Skeletal muscle tissue (tissue), 4 donors: ENCODE measurements around the gene UBE2L6. TPM values are rescaled to one million over a fixed set of nuclear protein-coding genes. Genes with fewer than 3 reads are reported as not detected.
A peak's percentile ranks its signal among the peaks of the same experiment; 100 is the strongest.
"Not testable (repeated sequence)": the region's sequence is repeated elsewhere in the genome, so short reads cannot be mapped to it uniquely, and the experiment has no call there.

ENCODE experiments used
- H3K27ac ChIP-seq: one replicate; pipeline ENCODE4 v1.7.0; 2013; ENCODE audit warnings: mild to moderate bottlenecking, low read depth, low read length, inconsistent platforms
- H3K27me3 ChIP-seq, 3 donors: one replicate each; pipeline ENCODE4 v1.7.0; 2013; ENCODE audit warnings: low read length in 3 of 3; ENCODE audit not compliant: control insufficient read depth in 3 of 3, insufficient read depth in 3 of 3
- H3K36me3 ChIP-seq, 3 donors: one replicate each; pipeline ENCODE4 v1.7.0; 2013; ENCODE audit warnings: low read length in 3 of 3; ENCODE audit not compliant: control insufficient read depth in 3 of 3, insufficient read depth in 3 of 3
- H3K4me1 ChIP-seq, 3 donors: one replicate each; pipeline ENCODE4 v1.7.0; 2013; ENCODE audit warnings: low read length in 3 of 3, mild to moderate bottlenecking in 3 of 3; ENCODE audit not compliant: control insufficient read depth in 3 of 3, insufficient read depth in 3 of 3
- H3K4me3 ChIP-seq, 3 donors: one replicate each; pipeline ENCODE4 v1.7.0; 2013; ENCODE audit warnings: low read length in 3 of 3
- H3K9ac ChIP-seq, 3 donors: one replicate each; pipeline ENCODE4 v1.7.0; 2013; ENCODE audit warnings: low read length in 3 of 3, mild to moderate bottlenecking in 3 of 3, moderate library complexity in 2 of 3, low read depth in 1 of 3
- H3K9me3 ChIP-seq, 3 donors: one replicate each; pipeline ENCODE4 v1.7.0; 2013; ENCODE audit warnings: low read length in 3 of 3; ENCODE audit not compliant: control insufficient read depth in 3 of 3
- total RNA-seq: library from RNA; depleted of rRNA; stranded (reverse); fragments of >200 nt; gene quantifications from one replicate; pipeline ENCODE4 v1.2.3, GENCODE V29; 2014
- donor health status: Osteomylitis.

UBE2L6 gene
- total RNA-seq, 1 donor from 2014 or later = 15.7 TPM

GRCh38 chr11:57536947-57537619 lies 30.4 kb downstream of the UBE2L6 start, which contains the start of gene SMTNL1:
TSS of gene SMTNL1 (plus strand) at chr11:57537595. CDS start at chr11:57542643, 5,048 bp downstream.
- Histone ChIP-seq H3K4me1 (peaks cover 14 to 42% (median 24%) of the 10 kb centered on the region in 3 donors), H3K9me3 (no peaks in the 10 kb centered on the region), H3K36me3 (no peaks in the 10 kb centered on the region), H3K4me3 (peak within 1 kb of the TSS; percentile 56 to 83 (median 62)), H3K27me3 (no peaks in the 10 kb centered on the region), H3K9ac (peak within 1 kb of the TSS; percentile 82 to 93 (median 87)), H3K27ac (peak within 1 kb of the TSS; percentile 91)

DNA sequence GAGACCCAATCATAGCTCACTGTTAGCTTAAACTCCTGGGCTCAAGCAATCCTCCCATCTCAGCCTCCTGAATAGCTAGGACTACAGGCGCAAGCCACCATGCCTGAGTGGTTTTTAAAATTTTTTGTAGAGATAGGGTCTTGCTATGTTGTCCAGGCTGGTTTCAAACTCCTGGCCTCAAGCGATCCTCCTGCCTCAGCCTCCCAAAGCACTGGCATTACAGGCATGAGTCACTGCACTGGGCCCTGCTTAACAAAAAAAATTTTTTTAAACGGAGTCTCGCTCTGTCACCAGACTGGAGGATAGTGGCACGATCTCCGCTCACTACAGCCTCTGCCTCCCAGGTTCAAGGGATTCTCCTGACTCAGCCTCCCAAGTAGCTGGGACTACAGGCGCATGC lies 33.0 kb downstream of the UBE2L6 start:
- not testable (repeated sequence) for H3K4me3 ChIP-seq, H3K27ac ChIP-seq, H3K27me3 ChIP-seq, H3K9me3 ChIP-seq, H3K9ac ChIP-seq, H3K36me3 ChIP-seq
- H3K4me1 ChIP-seq = peaks cover 15 to 36% (median 18%) of the 10 kb centered on the region in 3 donors

- H3K9me3 ChIP-seq = no peaks in the 10 kb centered on the region
- peak within 1 kb of the TSS; percentile 90 to 97 (median 96) for H3K4me3 ChIP-seq
- peak within 1 kb of the TSS; percentile 82 to 87 (median 84) for H3K9ac ChIP-seq
- H3K27ac ChIP-seq = peak within 1 kb of the TSS; percentile 89
- peaks cover 7 to 13% (median 12%) of the 10 kb centered on the region in 3 donors for H3K4me1 ChIP-seq
- H3K36me3 ChIP-seq = peaks cover 6 to 11% (median 10%) of the 10 kb centered on the region in 3 donors
- no peaks in the 10 kb centered on the region for H3K27me3 ChIP-seq
Measured at GRCh38 chr11:57530596-57531507, 36.6 kb downstream of the UBE2L6 start, which contains the start of gene TIMM10. TSS of gene TIMM10 (minus strand) at chr11:57530754. CDS start at chr11:57530189, 565 bp downstream.

DNA sequence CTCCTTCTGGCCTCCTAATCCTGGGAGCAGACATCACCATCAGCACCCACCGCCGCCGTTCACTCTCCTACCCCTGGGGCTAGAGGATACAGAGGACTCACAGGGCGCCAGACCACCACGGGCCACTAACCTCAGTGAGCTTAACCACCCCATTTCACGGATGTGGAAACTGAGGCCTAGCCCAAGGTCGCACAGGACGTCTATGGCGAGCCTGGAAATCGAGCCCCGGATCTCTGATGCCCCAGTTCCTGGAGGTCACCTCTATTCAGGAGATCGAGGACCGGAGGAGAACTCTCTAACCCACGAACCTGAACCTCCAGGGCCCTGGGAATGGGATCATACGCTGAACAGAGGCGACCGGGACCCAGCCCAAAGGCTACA lies 37.3 kb downstream of the UBE2L6 start:
- H3K27ac ChIP-seq = peak overlapping the region; percentile 73
- H3K36me3 ChIP-seq = peaks cover 6 to 11% (median 10%) of the 10 kb centered on the region in 3 donors
- peaks cover 7 to 13% (median 12%) of the 10 kb centered on the region in 3 donors for H3K4me1 ChIP-seq
- H3K27me3 ChIP-seq = no peaks in the 10 kb centered on the region
- H3K4me3 ChIP-seq = peak overlapping the region; percentile 90 to 97 (median 96)
- H3K9me3 ChIP-seq = no peaks in the 10 kb centered on the region
- peak overlapping the region; percentile 80 to 87 (median 84) for H3K9ac ChIP-seq

DNA sequence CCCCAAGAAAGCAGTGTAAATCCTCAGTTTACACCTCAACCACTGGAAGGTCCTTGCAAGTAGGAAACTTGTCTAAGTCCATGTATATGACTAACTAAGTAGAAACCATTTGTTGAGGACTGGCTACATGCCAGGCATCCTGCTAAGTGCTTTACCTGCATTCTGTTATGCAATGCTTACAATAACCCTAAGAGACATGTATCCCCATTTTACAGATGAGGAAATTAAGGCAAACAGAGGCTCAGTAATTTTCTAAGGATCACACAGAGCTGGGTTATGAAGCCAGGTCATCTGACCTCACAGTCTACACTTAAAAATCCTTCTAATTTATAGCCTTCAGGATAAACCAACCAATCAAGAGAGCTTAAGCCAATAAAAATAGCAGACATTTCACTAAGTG lies 38.5 kb downstream of the UBE2L6 start:
- H3K9ac ChIP-seq = no peak overlapping the region
- H3K4me3 ChIP-seq = no peak overlapping the region

DNA sequence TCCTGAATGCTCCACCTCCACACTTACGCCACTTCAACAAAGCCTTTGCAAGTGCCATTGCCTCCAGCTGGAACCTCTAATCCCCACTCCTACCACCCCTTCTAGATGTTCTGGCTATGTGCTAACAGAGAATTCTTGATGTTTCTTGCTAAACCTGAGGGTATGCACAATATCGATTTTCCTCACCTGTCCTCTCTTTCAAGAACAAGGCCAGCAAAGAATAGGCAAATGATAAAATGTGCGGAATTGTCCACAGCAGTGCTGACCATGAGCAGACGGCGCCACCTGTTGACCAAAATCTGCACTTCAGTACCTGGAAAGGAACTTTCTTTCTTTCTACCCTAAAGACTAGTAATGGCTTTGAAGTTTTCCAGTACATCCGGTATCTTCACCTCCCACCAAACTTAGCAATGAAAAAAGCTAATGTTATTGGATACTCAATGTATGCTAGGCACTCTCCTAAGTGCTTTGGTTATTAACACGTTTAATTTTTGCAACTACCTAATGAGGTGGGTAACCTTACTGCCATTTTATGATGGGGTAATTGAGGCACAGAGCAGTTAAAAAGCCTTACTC lies 40.3 kb downstream of the UBE2L6 start:
- H3K4me3 ChIP-seq = no peak overlapping the region
- H3K9me3 ChIP-seq = no peaks in the 10 kb centered on the region
- H3K9ac ChIP-seq = no peak overlapping the region
- H3K27ac ChIP-seq = no peak overlapping the region
- no peaks in the 10 kb centered on the region for H3K27me3 ChIP-seq
- peaks cover 7 to 13% (median 12%) of the 10 kb centered on the region in 3 donors for H3K4me1 ChIP-seq
- peaks cover 6 to 14% (median 10%) of the 10 kb centered on the region in 3 donors for H3K36me3 ChIP-seq

More for the DNA sequence above, 38.5 kb downstream of the UBE2L6 start:
- peaks cover 7 to 13% (median 12%) of the 10 kb centered on the region in 3 donors for H3K4me1 ChIP-seq
- H3K9me3 ChIP-seq = no peaks in the 10 kb centered on the region
- peaks cover 6 to 14% (median 10%) of the 10 kb centered on the region in 3 donors for H3K36me3 ChIP-seq
- H3K27me3 ChIP-seq = no peaks in the 10 kb centered on the region
- no peak overlapping the region for H3K27ac ChIP-seq

GRCh38 chr11:57523419-57523818 lies 44.1 kb downstream of the UBE2L6 start:
- Histone ChIP-seq H3K9ac (no peak overlapping the region), H3K9me3 (no peaks in the 10 kb centered on the region), H3K36me3 (peaks cover 0 to 9% (median 3%) of the 10 kb centered on the region in 3 donors), H3K27ac (no peak overlapping the region), H3K4me1 (peaks cover 0 to 2% (median 0%) of the 10 kb centered on the region in 3 donors), H3K27me3 (no peaks in the 10 kb centered on the region), H3K4me3 (no peak overlapping the region)

- H3K27me3 ChIP-seq = no peaks in the 10 kb centered on the region
- no peaks in the 10 kb centered on the region for H3K9me3 ChIP-seq
- peaks cover 0 to 3% (median 0%) of the 10 kb centered on the region in 3 donors for H3K36me3 ChIP-seq
Measured at GRCh38 chr11:57521116-57521515, 46.4 kb downstream of the UBE2L6 start.

GRCh38 chr11:57516061-57516443 lies 51.4 kb downstream of the UBE2L6 start:
- H3K4me1 ChIP-seq = peaks cover 2 to 24% (median 4%) of the 10 kb centered on the region in 3 donors

More at GRCh38 chr11:57521116-57521515, 46.4 kb downstream of the UBE2L6 start:
- H3K27ac ChIP-seq = no peak overlapping the region
- H3K4me3 ChIP-seq = no peak overlapping the region
- H3K4me1 ChIP-seq = peaks cover 0 to 2% (median 0%) of the 10 kb centered on the region in 3 donors
- H3K9ac ChIP-seq = no peak overlapping the region

More at GRCh38 chr11:57516061-57516443, 51.4 kb downstream of the UBE2L6 start:
- Histone ChIP-seq H3K27me3 (no peaks in the 10 kb centered on the region), H3K27ac (peak overlapping the region; percentile 75), H3K9me3 (no peaks in the 10 kb centered on the region), H3K4me3 (peak overlapping the region; percentile 81 to 95 (median 91)), H3K9ac (peak overlapping the region; percentile 83 to 86 (median 86)), H3K36me3 (peaks cover 0 to 4% (median 0%) of the 10 kb centered on the region in 3 donors)
